Neural crest cell (in vitro differentiated cells): ENCODE results near the gene CRIP1. TPM values are rescaled to one million over a fixed set of nuclear protein-coding genes. Genes with fewer than 3 reads are reported as not detected.

Source experiments
- DNase-seq: peaks from one replicate; pipeline ENCODE4 v3.0.0; 2021; ENCODE audit warnings: low read depth, mixed read lengths, low spot score
- H3K27ac Mint-ChIP-seq: one replicate; pipeline ENCODE4 v1.8.0; 2021; ENCODE audit warnings: mild to moderate bottlenecking, mixed read lengths; ENCODE audit not compliant: unreplicated experiment
- H3K27me3 Mint-ChIP-seq: 2 replicates; pipeline ENCODE4 v1.8.0; 2021; ENCODE audit warnings: low read depth, mild to moderate bottlenecking, mixed read lengths
- H3K36me3 Mint-ChIP-seq: 2 replicates; pipeline ENCODE4 v1.8.0; 2021; ENCODE audit warnings: low read depth, mild to moderate bottlenecking, mixed read lengths
- H3K4me1 Mint-ChIP-seq: 2 replicates; pipeline ENCODE4 v1.8.0; 2021; ENCODE audit warnings: mixed read lengths
- H3K4me3 Mint-ChIP-seq: one replicate; pipeline ENCODE4 v1.8.0; 2021; ENCODE audit warnings: mild to moderate bottlenecking, mixed read lengths
- H3K9me3 Mint-ChIP-seq: 2 replicates; pipeline ENCODE4 v1.8.0; 2021; ENCODE audit warnings: mixed read lengths
- CTCF ChIP-seq: fragments of 200-600 bp; sonication (generic); conservative IDR thresholded peaks from 2 replicates; pipeline ENCODE4 v1.5.0; 2021; ENCODE audit warnings: antibody characterized with exemption, mild to moderate bottlenecking
- total RNA-seq: library from RNA; stranded (reverse); gene quantifications from 2 replicates; pipeline ENCODE4 v1.2.1, GENCODE V29; 2021

The CRIP1 gene
- total RNA-seq, 1 donor from 2014 or later = 4.8 TPM

- H3K4me1 Mint-ChIP-seq = no peaks in the 10 kb centered on the region
- peak; percentile 76 for TF ChIP-seq CTCF
- no peaks in the 10 kb centered on the region for H3K9me3 Mint-ChIP-seq
- H3K36me3 Mint-ChIP-seq = peaks cover 3% of the 10 kb centered on the region
- H3K4me3 Mint-ChIP-seq = no peak overlapping the region
- peak; percentile 72 for DNase-seq
- no peak overlapping the region for H3K27ac Mint-ChIP-seq
- no peaks in the 10 kb centered on the region for H3K27me3 Mint-ChIP-seq
Observed at GRCh38 chr14:105448706-105449111, 38.0 kb upstream of the CRIP1 start.

DNA sequence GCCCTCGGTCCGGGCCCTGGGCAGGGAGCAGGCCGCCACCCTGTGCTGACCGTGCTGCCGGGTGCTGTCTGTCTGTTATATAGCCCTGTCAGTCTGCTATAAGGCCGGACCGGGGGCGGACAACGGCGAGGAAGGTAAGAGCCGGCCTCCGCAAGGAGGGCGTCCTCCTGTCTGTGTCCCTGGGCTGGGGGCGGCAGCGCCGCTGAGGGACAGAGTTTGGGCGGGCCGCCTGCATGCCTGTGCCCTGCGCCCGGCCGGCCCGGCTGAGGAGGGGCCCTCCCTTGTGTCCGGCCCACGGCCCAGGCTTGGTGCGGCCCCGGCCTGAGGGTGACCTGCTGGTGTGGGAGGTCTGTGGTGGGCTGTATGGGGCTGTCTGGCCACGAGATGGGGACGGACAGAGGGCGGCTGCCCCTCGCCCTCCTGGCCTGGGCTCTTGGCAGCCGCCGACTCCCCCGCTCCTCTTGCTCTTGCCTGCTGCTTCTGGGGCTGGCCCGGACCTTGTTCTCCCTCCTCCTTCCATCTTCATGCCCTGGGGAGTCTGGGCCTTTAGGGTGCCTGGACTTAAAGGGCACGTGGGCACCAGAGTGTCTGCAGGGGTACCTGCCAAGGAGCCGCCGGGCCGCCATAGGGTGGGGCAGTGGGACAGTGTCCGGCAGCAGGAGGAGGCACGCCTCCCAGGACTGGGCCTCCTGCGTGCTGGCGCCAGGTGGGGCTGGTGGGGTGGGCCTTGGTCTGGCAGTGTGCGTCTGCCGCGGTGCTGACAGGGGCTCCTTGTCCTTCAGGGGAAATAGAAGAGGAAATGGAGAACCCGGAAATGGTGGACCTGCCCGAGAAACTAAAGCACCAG, 37.2 kb upstream of the CRIP1 start:
- H3K4me3 Mint-ChIP-seq = no peak overlapping the region
- no peaks in the 10 kb centered on the region for H3K27me3 Mint-ChIP-seq
- no peak overlapping the region for H3K27ac Mint-ChIP-seq
- no peaks in the 10 kb centered on the region for H3K4me1 Mint-ChIP-seq
- TF ChIP-seq CTCF = no peak
- no peak for DNase-seq
- H3K9me3 Mint-ChIP-seq = no peaks in the 10 kb centered on the region
- H3K36me3 Mint-ChIP-seq = peaks cover 3% of the 10 kb centered on the region

DNA sequence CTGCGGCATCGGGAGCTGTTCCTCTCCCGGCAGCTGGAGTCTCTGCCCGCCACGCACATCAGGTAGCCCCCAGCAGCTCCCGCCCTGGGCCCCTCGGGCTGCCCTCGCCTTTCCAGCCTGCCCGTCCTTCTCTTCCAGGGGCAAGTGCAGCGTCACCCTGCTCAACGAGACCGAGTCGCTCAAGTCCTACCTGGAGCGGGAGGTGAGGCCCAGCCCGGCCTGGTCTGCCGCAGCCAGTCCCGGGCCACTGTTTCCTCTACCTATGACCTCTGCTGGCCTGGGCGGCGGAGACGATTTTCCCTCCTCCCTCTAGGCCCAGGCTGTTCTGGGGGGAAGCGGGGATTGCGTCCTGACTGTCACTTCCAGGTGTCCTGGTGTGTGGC, 36.6 kb upstream of the CRIP1 start:
- TF ChIP-seq CTCF = no peak
- Mint-ChIP-seq H3K4me3 (no peak overlapping the region), H3K36me3 (peaks cover 3% of the 10 kb centered on the region), H3K27me3 (no peaks in the 10 kb centered on the region), H3K4me1 (no peaks in the 10 kb centered on the region), H3K9me3 (no peaks in the 10 kb centered on the region), H3K27ac (no peak overlapping the region)
- DNase-seq = no peak

GRCh38 chr14:105450864-105451720, 35.6 kb upstream of the CRIP1 start:
- TF ChIP-seq CTCF = no peak
- Mint-ChIP-seq H3K27ac (no peak overlapping the region), H3K27me3 (no peaks in the 10 kb centered on the region), H3K36me3 (peaks cover 3% of the 10 kb centered on the region), H3K4me3 (no peak overlapping the region), H3K9me3 (no peaks in the 10 kb centered on the region), H3K4me1 (no peaks in the 10 kb centered on the region)
- DNase-seq = no peak

DNA sequence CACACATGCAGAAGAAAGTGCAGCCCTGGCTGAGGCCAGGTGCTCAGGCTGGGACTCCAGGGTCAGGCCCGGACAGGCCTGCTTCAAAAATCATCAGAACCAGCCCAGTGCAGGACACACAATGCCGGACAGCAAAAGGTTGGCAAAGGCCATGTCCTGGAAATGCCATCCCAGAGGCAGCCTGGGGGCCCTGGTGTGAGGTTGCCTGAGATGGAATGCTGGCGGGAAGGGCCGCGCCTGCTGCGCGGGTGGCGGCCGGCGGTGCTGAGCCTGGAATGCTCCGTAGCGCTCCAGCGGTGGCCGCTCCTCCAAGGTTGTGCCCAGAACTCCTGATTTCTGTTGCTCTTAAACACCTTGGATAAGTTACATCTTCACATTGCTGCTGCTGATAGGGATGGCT, 33.7 kb upstream of the CRIP1 start:
- H3K4me1 Mint-ChIP-seq = no peaks in the 10 kb centered on the region
- DNase-seq = no peak
- no peak for TF ChIP-seq CTCF
- no peaks in the 10 kb centered on the region for H3K9me3 Mint-ChIP-seq
- peaks cover 3% of the 10 kb centered on the region for H3K36me3 Mint-ChIP-seq
- H3K27me3 Mint-ChIP-seq = no peaks in the 10 kb centered on the region
- H3K27ac Mint-ChIP-seq = no peak overlapping the region
- H3K4me3 Mint-ChIP-seq = no peak overlapping the region
